CD4-positive, alpha-beta T cell (primary cell): ENCODE results near the gene MKLN1. TPM values are rescaled to one million over a fixed set of nuclear protein-coding genes. Genes with fewer than 3 reads are reported as not detected.

Experiments used
- ATAC-seq: fragments of 200-7000 bp; cut with Tn5 transposase; one replicate; pipeline ENCODE4 v1.10.0; 2022; ENCODE audit warnings: mild to moderate bottlenecking; ENCODE audit not compliant: poor library complexity
- CTCF ChIA-PET: fragments of 350-600 bp; sonication (Branson Sonifier 250); formaldehyde crosslinking; loops from one replicate; lab custom pipeline; 2021; ENCODE audit warnings: antibody characterized with exemption, inconsistent platforms; lab: Charles Lee
- POLR2A ChIA-PET: fragments of 350-600 bp; sonication (Branson Sonifier 250); formaldehyde crosslinking; loops from one replicate; lab custom pipeline; 2021; ENCODE audit warnings: antibody characterized with exemption, inconsistent platforms; lab: Charles Lee
- DNase-seq, 14 experiments: peaks; one replicate each; pipeline ENCODE4 v3.0.0-alpha.2; 2013 to 2020; ENCODE audit warnings: mixed read lengths in 2 of 14
- H3K27ac ChIP-seq, 2 donors: one replicate each; pipeline versions ENCODE4 v1.5.1 to v1.7.0; 2013; ENCODE audit warnings: low read length in 2 of 2, low read depth in 1 of 2, mild to moderate bottlenecking in 1 of 2
- H3K27me3 ChIP-seq, 2 experiments: 1 replicate in 1 of 2; 2 replicates in 1 of 2; pipeline versions ENCODE4 v1.6.1 to v1.7.0; 2013; ENCODE audit warnings: low read length in 2 of 2, control low read depth in 1 of 2, mild to moderate bottlenecking in 1 of 2, moderate library complexity in 1 of 2; ENCODE audit not compliant: insufficient read depth in 2 of 2, control insufficient read depth in 1 of 2
- H3K36me3 ChIP-seq: one replicate; pipeline ENCODE4 v1.6.1; 2013; ENCODE audit warnings: low read length, control low read depth; ENCODE audit not compliant: insufficient read depth
- H3K4me1 ChIP-seq: one replicate; pipeline ENCODE4 v1.6.1; 2013; ENCODE audit warnings: low read length, control low read depth; ENCODE audit not compliant: insufficient read depth
- H3K4me3 ChIP-seq: one replicate; pipeline ENCODE4 v1.5.1; 2013; ENCODE audit warnings: mild to moderate bottlenecking, low read length, moderate library complexity
- H3K9me3 ChIP-seq, 2 experiments: 1 replicate in 1 of 2; 2 replicates in 1 of 2; pipeline versions ENCODE4 v1.6.1 to v1.7.0; 2013; ENCODE audit warnings: low read length in 2 of 2, mild to moderate bottlenecking in 2 of 2, control low read depth in 1 of 2, moderate library complexity in 1 of 2; ENCODE audit not compliant: control insufficient read depth in 1 of 2, insufficient read depth in 1 of 2
- H3K27ac Mint-ChIP-seq: one replicate; pipeline ENCODE4 v1.8.0; 2020; ENCODE audit warnings: mixed read lengths
- H3K27me3 Mint-ChIP-seq: one replicate; pipeline ENCODE4 v1.8.0; 2021; ENCODE audit warnings: mixed read lengths
- H3K36me3 Mint-ChIP-seq: one replicate; pipeline ENCODE4 v1.8.0; 2021; ENCODE audit warnings: low read depth, mixed read lengths
- H3K4me1 Mint-ChIP-seq: one replicate; pipeline ENCODE4 v1.8.0; 2021; ENCODE audit warnings: low read depth, mixed read lengths
- H3K4me3 Mint-ChIP-seq: one replicate; pipeline ENCODE4 v1.8.0; 2020; ENCODE audit warnings: mild to moderate bottlenecking, mixed read lengths
- H3K9me3 Mint-ChIP-seq: one replicate; pipeline ENCODE4 v1.8.0; 2020; ENCODE audit warnings: mixed read lengths
- intact Hi-C, 2 experiments: fragments of 100-400 bp; cut with DNase I in 1 of 2; cut with micrococcal nuclease in 1 of 2; formaldehyde crosslinking; loops; one replicate each; pipeline versions ENCODE4 v1.15.1 to v1.9.0; 2023 to 2025; cut with DNase I, micrococcal nuclease
- total RNA-seq, 174 experiments: library from RNA in 2 of 174; stranded (reverse) in 2 of 174; gene quantifications; one replicate each; pipeline ENCODE4 v1.2.3 and lab custom pipeline; 2021 to 2026
- TF ChIP-seq, protein P1 (sequence below): fragments of 200-600 bp; IDR thresholded peaks from one replicate; pipeline ENCODE4 v1.8.0; 2022; ENCODE audit warnings: antibody characterized with exemption, mild to moderate bottlenecking

The MKLN1 gene
- total RNA-seq, 2 experiments from 2014 or later, result 47.2 to 53.7 TPM

DNA sequence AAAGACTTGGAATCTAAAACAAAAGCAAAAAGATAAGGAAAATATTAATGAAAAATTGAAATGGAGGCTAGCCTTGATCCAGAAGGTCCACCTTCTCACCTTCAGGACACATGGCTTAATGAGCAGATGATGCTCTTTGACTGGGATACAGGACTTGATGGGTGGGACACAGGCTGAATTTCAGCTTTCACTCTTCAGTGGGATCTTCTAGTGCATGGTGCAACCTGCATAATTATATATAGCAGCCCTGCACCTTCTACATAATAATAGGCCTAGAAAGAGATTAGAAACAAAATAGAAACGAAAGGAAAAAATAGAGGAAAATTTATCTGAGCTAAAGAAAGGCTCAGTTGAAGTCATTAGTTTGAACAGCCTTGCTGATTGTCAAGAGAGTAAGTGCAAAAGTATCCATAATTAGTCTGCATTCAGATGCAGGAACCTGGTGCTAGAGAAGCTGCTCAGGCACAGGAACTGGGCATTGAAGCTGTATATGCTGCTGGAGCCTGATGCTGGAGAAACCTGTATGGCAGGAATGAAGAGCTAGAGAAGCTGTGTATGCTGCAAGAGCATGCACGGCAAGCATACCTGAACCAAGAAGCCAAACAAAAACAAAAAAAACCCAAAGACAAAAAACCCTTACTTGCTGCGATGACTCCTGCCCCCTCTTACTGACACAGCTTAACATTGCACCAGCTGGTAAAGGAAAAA, 19.4 kb downstream of the MKLN1 start:
- Histone ChIP-seq H3K36me3 (no peaks in the 10 kb centered on the region), H3K27me3 (no peaks in the 10 kb centered on the region), H3K4me1 (no peaks in the 10 kb centered on the region), H3K9me3 (no peaks in the 10 kb centered on the region), H3K4me3 (no peak overlapping the region), H3K27ac (no peak overlapping the region)
- ChIA-PET POLR2A (interaction anchor here (0.5 to 3.4 kb wide), 4 partner anchors 9 to 250 kb away, joined by 3 to 13 read pairs (median 4); partner anchors contain the start of gene MKLN1), CTCF (interaction anchor here (1.7 kb wide), 1 partner anchor 9 kb away, joined by 6 read pairs; no protein-coding TSS in a partner anchor)
- ATAC-seq, result no peak
- H3K4me1 Mint-ChIP-seq, result peaks cover 61% of the 10 kb centered on the region
- no peaks in the 10 kb centered on the region for H3K27me3 Mint-ChIP-seq
- H3K4me3 Mint-ChIP-seq, result no peak overlapping the region
- TF ChIP-seq, protein P1, sequence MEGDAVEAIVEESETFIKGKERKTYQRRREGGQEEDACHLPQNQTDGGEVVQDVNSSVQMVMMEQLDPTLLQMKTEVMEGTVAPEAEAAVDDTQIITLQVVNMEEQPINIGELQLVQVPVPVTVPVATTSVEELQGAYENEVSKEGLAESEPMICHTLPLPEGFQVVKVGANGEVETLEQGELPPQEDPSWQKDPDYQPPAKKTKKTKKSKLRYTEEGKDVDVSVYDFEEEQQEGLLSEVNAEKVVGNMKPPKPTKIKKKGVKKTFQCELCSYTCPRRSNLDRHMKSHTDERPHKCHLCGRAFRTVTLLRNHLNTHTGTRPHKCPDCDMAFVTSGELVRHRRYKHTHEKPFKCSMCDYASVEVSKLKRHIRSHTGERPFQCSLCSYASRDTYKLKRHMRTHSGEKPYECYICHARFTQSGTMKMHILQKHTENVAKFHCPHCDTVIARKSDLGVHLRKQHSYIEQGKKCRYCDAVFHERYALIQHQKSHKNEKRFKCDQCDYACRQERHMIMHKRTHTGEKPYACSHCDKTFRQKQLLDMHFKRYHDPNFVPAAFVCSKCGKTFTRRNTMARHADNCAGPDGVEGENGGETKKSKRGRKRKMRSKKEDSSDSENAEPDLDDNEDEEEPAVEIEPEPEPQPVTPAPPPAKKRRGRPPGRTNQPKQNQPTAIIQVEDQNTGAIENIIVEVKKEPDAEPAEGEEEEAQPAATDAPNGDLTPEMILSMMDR, result no peak
- peaks cover 3% of the 10 kb centered on the region for H3K9me3 Mint-ChIP-seq
- peaks cover 32% of the 10 kb centered on the region for H3K36me3 Mint-ChIP-seq
- intact Hi-C loops, result no loop called here
- peak overlapping the region; percentile 19 for H3K27ac Mint-ChIP-seq
- no peak for DNase-seq

DNA sequence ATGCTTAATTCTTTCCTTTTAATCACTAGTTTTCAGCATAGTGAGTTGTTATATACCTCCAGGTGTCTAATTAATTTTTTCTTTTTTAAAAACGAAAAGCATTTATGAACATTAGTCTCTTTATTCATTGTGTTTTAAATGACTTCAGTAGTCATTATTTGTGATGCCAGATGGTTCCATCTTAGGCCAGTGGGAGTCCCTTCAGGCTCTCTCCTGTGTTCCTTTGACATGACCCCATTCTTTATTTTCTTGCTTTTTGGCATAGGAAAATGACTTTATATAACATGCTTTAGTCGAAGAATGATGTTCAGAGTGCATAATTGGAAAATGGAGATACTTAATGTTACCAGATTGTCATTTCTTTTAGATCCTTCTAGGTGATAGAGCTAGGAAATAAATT, 24.4 kb downstream of the MKLN1 start:
- H3K4me1 Mint-ChIP-seq, result peaks cover 74% of the 10 kb centered on the region
- DNase-seq (no peak), ATAC-seq (no peak)
- POLR2A ChIA-PET, result interaction anchor here (0.7 kb wide), 1 partner anchor 99 kb away, joined by 3 read pairs; no protein-coding TSS in a partner anchor
- Histone ChIP-seq H3K4me1 (peaks cover 8% of the 10 kb centered on the region), H3K27ac (no peak overlapping the region), H3K4me3 (no peak overlapping the region), H3K9me3 (no peaks in the 10 kb centered on the region), H3K27me3 (no peaks in the 10 kb centered on the region), H3K36me3 (no peaks in the 10 kb centered on the region)
- H3K4me3 Mint-ChIP-seq, result peak overlapping the region; percentile 32
- peaks cover 3% of the 10 kb centered on the region for H3K9me3 Mint-ChIP-seq
- H3K27ac Mint-ChIP-seq, result no peak overlapping the region
- TF ChIP-seq, protein P1, result no peak
- peaks cover 37% of the 10 kb centered on the region for H3K36me3 Mint-ChIP-seq
- no peaks in the 10 kb centered on the region for H3K27me3 Mint-ChIP-seq
- intact Hi-C loops, result no loop called here
- CTCF ChIA-PET, result interaction anchor here (1.2 kb wide), 1 partner anchor 9 kb away, joined by 4 read pairs; no protein-coding TSS in a partner anchor

DNA sequence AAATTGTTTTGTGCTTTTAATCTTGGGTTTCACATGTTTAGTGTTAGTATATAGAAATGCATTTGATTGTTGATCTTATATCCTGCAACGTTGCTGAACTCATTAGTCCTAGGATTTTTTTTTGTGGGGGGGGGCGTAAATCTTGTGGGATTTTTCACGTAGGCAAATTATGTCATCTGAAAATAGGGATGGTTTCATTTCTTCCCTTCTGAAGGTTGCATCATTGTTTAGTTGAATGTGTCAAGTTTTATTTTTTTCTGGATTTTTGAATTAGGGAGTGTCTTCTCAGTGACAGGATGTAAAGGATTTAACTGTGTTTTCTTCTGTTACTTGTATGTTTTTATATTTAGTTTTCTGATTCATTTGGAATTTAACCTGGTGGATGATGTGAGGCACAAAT, 26.7 kb downstream of the MKLN1 start:
- no peak overlapping the region for H3K27ac ChIP-seq

More for the DNA sequence above, 26.7 kb downstream of the MKLN1 start:
- peaks cover 8% of the 10 kb centered on the region for H3K4me1 ChIP-seq
- ChIA-PET POLR2A (interaction anchor here (0.6 kb wide), 1 partner anchor 1934 kb away, joined by 3 read pairs; no protein-coding TSS in a partner anchor), CTCF (no interaction called here)
- Mint-ChIP-seq H3K4me3 (no peak overlapping the region), H3K36me3 (peaks cover 28% of the 10 kb centered on the region), H3K27me3 (no peaks in the 10 kb centered on the region), H3K9me3 (peaks cover 3% of the 10 kb centered on the region), H3K27ac (no peak overlapping the region), H3K4me1 (peaks cover 76% of the 10 kb centered on the region)
- intact Hi-C loops, result no loop called here
- TF ChIP-seq, protein P1, result no peak
- H3K4me3 ChIP-seq, result no peak overlapping the region
- no peaks in the 10 kb centered on the region for H3K36me3 ChIP-seq
- no peaks in the 10 kb centered on the region for H3K9me3 ChIP-seq
- no peak for DNase-seq
- no peaks in the 10 kb centered on the region for H3K27me3 ChIP-seq
- ATAC-seq, result no peak
